DND-41 (cell line): ENCODE data around the gene LEMD2.

Experiments used
- ATAC-seq: fragments of 200-7000 bp; cut with Tn5 transposase; 3 replicates; pipeline ENCODE4 v1.9.1; 2021; ENCODE audit warnings: low read depth; ENCODE audit not compliant: insufficient read depth
- DNase-seq: peaks from one replicate; pipeline ENCODE4 v3.0.0-alpha.2; 2020
- H2AFZ ChIP-seq: 2 replicates; pipeline ENCODE4 v1.6.0; 2012; ENCODE audit warnings: low read depth, low read length
- H3K27ac ChIP-seq: 2 replicates; pipeline ENCODE4 v1.5.1; 2012; ENCODE audit warnings: low read length, inconsistent platforms
- H3K27me3 ChIP-seq: fragments of 200-600 bp; sonication (generic); 2 replicates; pipeline ENCODE4 v1.6.0; 2012; ENCODE audit warnings: low read length, mild to moderate bottlenecking, inconsistent platforms; ENCODE audit not compliant: insufficient read depth, poor library complexity
- H3K36me3 ChIP-seq: 2 replicates; pipeline ENCODE4 v1.5.1; 2012; ENCODE audit warnings: low read length, inconsistent platforms; ENCODE audit not compliant: insufficient read depth
- H3K4me1 ChIP-seq: 2 replicates; pipeline ENCODE4 v1.5.1; 2012; ENCODE audit warnings: mild to moderate bottlenecking, low read length; ENCODE audit not compliant: insufficient read depth
- H3K4me2 ChIP-seq: 2 replicates; pipeline ENCODE4 v1.6.0; 2012; ENCODE audit warnings: mild to moderate bottlenecking, moderate library complexity, low read length, inconsistent platforms; ENCODE audit not compliant: insufficient read depth
- H3K4me3 ChIP-seq, 2 experiments: fragments of 200-600 bp in 1 of 2; shearing (Covaris generic) in 1 of 2; 2 replicates each; pipeline ENCODE4 v1.5.1; 2012 to 2016; ENCODE audit warnings: inconsistent platforms in 2 of 2, low read length in 2 of 2, mild to moderate bottlenecking in 2 of 2, low read depth in 1 of 2, moderate library complexity in 1 of 2
- H3K79me2 ChIP-seq: 2 replicates; pipeline ENCODE4 v1.6.0; 2012; ENCODE audit warnings: low read length, inconsistent platforms; ENCODE audit not compliant: insufficient read depth
- H3K9ac ChIP-seq: 2 replicates; pipeline ENCODE4 v1.6.0; 2012; ENCODE audit warnings: low read depth, mild to moderate bottlenecking, inconsistent platforms, low read length, moderate library complexity
- H3K9me3 ChIP-seq: 2 replicates; pipeline ENCODE4 v1.5.1; 2012; ENCODE audit warnings: low read length, moderate library complexity, mild to moderate bottlenecking, inconsistent platforms; ENCODE audit not compliant: insufficient read depth, severe bottlenecking
- H4K20me1 ChIP-seq: 2 replicates; pipeline ENCODE4 v1.6.0; 2012; ENCODE audit warnings: low read length; ENCODE audit not compliant: insufficient read depth
- EZH2 ChIP-seq: IDR thresholded peaks from 3 replicates; pipeline ENCODE4 v1.6.1; 2012; ENCODE audit warnings: borderline replicate concordance, low read depth, mild to moderate bottlenecking, moderate library complexity, low read length, inconsistent platforms; ENCODE audit not compliant: severe bottlenecking
- TF ChIP-seq, protein P1 (sequence below): IDR thresholded peaks from 2 replicates; pipeline ENCODE4 v1.5.1; 2012; ENCODE audit warnings: borderline replicate concordance, low read length, moderate library complexity, mild to moderate bottlenecking; ENCODE audit not compliant: poor library complexity, severe bottlenecking; ENCODE audit errors: extremely low read depth

Gene LEMD2

DNA sequence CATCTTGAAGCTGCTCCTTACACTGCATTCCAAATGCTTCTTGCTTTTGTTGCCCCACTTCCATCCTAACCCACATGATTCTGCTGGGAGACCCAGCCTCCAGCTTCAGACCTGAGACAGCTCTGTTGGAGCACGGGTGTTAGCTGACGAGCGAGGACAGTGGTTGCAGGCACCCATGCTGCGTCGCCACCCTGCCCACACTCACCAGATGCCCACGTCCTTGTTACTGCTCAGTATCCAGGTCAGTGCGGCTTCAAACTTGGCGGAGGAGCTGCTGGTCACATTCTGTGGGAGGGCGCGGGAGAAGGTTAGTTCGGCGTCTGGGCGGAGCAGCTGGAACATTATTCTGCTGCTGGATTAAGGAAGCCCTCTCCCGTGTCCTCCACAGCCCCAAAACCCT lies 9.0 kb downstream of the LEMD2 start:
- Histone ChIP-seq H3K9me3 (no peaks in the 10 kb centered on the region), H3K4me2 (no peak overlapping the region), H3K79me2 (peaks cover 14% of the 10 kb centered on the region), H3K36me3 (peaks cover 99% of the 10 kb centered on the region), H4K20me1 (peaks cover 52% of the 10 kb centered on the region), H3K9ac (no peak overlapping the region), H3K4me3 (no peak overlapping the region), H2AFZ (no peak overlapping the region), H3K27me3 (no peaks in the 10 kb centered on the region), H3K27ac (no peak overlapping the region), H3K4me1 (no peaks in the 10 kb centered on the region)
- ATAC-seq (no peak), DNase-seq (no peak)
- no peak for TF ChIP-seq EZH2
- TF ChIP-seq, protein P1, sequence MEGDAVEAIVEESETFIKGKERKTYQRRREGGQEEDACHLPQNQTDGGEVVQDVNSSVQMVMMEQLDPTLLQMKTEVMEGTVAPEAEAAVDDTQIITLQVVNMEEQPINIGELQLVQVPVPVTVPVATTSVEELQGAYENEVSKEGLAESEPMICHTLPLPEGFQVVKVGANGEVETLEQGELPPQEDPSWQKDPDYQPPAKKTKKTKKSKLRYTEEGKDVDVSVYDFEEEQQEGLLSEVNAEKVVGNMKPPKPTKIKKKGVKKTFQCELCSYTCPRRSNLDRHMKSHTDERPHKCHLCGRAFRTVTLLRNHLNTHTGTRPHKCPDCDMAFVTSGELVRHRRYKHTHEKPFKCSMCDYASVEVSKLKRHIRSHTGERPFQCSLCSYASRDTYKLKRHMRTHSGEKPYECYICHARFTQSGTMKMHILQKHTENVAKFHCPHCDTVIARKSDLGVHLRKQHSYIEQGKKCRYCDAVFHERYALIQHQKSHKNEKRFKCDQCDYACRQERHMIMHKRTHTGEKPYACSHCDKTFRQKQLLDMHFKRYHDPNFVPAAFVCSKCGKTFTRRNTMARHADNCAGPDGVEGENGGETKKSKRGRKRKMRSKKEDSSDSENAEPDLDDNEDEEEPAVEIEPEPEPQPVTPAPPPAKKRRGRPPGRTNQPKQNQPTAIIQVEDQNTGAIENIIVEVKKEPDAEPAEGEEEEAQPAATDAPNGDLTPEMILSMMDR, result no peak

DNA sequence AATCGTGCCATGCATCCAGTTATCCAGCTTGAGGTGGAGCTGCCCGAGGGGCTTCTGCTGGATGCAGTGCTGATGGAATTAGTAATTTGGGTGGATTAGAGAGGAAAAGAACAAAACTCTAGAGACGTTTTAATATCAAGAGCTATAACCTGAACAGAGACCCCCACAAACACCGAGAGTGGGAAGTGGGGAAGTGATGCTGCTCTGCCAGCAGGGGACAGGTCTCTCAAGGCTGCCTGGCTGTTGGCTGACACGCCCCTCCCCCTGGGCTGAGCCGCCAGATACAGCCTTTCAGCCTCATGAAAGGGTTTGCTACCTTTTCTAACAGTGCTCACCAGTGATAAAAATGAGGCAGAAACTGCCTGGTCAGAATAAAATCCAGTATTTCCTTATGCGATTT lies 9.6 kb downstream of the LEMD2 start:
- no peak for ATAC-seq

DNA sequence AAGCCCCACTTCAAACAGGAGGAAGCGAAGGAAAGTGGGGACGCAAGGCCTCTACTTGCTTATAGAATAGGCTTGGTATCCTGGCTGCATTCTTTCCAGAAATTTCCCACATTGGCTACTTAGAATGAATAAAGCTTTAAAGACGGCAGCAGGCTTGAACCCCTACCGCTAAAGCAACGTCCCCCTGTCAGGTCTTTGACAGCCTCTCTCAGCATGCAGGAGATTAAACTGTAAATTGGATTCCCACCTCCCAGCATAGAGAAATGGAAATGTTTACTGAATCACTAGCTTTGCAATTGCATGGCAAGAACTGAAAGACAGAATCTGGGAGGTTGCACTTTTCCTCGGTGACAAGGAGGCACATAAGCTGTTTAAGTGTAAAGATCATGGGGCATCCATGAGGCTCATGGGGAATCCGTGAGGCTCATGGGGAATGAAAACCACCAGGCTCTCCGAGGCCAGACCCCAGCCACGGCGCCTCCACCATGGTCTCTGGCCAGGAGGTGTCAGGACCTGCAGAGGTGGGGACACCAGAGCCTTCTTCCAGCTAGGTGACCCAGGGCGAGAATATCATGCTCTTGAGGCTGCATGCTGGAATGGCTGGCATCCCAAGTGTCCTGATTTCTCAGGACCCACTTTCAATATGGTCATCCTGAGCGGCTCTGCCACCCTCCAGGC lies 10.3 kb downstream of the LEMD2 start:
- ATAC-seq, result no peak
- H3K4me2 ChIP-seq, result no peak overlapping the region
- no peaks in the 10 kb centered on the region for H3K4me1 ChIP-seq
- H3K27me3 ChIP-seq, result no peaks in the 10 kb centered on the region
- H3K27ac ChIP-seq, result no peak overlapping the region
- DNase-seq, result no peak
- no peak overlapping the region for H2AFZ ChIP-seq
- peaks cover 4% of the 10 kb centered on the region for H3K79me2 ChIP-seq
- H3K9me3 ChIP-seq, result no peaks in the 10 kb centered on the region
- no peak for TF ChIP-seq EZH2
- TF ChIP-seq, protein P1, result no peak
- H3K4me3 ChIP-seq, result no peak overlapping the region
- peaks cover 97% of the 10 kb centered on the region for H3K36me3 ChIP-seq
- no peak overlapping the region for H3K9ac ChIP-seq
- peaks cover 41% of the 10 kb centered on the region for H4K20me1 ChIP-seq

More for the DNA sequence above, 9.6 kb downstream of the LEMD2 start:
- Histone ChIP-seq H3K36me3 (peaks cover 100% of the 10 kb centered on the region), H2AFZ (no peak overlapping the region), H3K4me3 (no peak overlapping the region), H3K79me2 (peaks cover 9% of the 10 kb centered on the region), H3K27me3 (no peaks in the 10 kb centered on the region), H3K4me1 (no peaks in the 10 kb centered on the region), H3K9ac (no peak overlapping the region), H3K27ac (no peak overlapping the region), H3K4me2 (no peak overlapping the region), H4K20me1 (peaks cover 47% of the 10 kb centered on the region), H3K9me3 (no peaks in the 10 kb centered on the region)
- TF ChIP-seq, protein P1, result peak; percentile 22
- TF ChIP-seq EZH2, result no peak
- no peak for DNase-seq
